Fibroblast of the aortic adventitia (primary cell): ENCODE data around the gene ERC1. TPM values are rescaled to one million over a fixed set of nuclear protein-coding genes. Genes with fewer than 3 reads are reported as not detected.
"Not testable (repeated sequence)": the region's sequence is repeated elsewhere in the genome, so short reads cannot be mapped to it uniquely, and the experiment has no call there.

ENCODE experiments used
- DNase-seq: peaks from one replicate; pipeline ENCODE4 v3.0.0-alpha.2; 2010; ENCODE audit warnings: low read depth
- H3K4me3 ChIP-seq: 2 replicates; pipeline ENCODE4 v1.5.1; 2011; ENCODE audit warnings: low read depth, mild to moderate bottlenecking, control low read depth, low read length, moderate library complexity
- CTCF ChIP-seq: IDR thresholded peaks from 2 replicates; pipeline ENCODE4 v1.5.1; 2011; ENCODE audit warnings: mild to moderate bottlenecking, low read length, control low read depth, inconsistent platforms; ENCODE audit not compliant: insufficient read depth
- total RNA-seq: library from RNA; depleted of rRNA; stranded (reverse); fragments of >200 nt; gene quantifications from 2 replicates; pipeline ENCODE4 v1.2.3, GENCODE V29; 2012; ENCODE audit warnings: low replicate concordance

The ERC1 gene
- total RNA-seq, 1 donor: 50.9 TPM

- no peak for DNase-seq
- no peak overlapping the region for H3K4me3 ChIP-seq
- no peak for TF ChIP-seq CTCF
Observed at GRCh38 chr12:1050059-1050707, 59.2 kb downstream of the ERC1 start.

GRCh38 chr12:1051672-1052071 is 60.6 kb downstream of the ERC1 start:
- DNase-seq, H3K4me3 ChIP-seq: not testable (repeated sequence)

- H3K4me3 ChIP-seq: no peak overlapping the region
- DNase-seq: no peak
- no peak for TF ChIP-seq CTCF
Observed at GRCh38 chr12:1053690-1054089, 62.7 kb downstream of the ERC1 start.

- no peak overlapping the region for H3K4me3 ChIP-seq
- no peak for TF ChIP-seq CTCF
- no peak for DNase-seq
Observed at GRCh38 chr12:1054117-1054870, 63.3 kb downstream of the ERC1 start.

- no peak for DNase-seq
- no peak overlapping the region for H3K4me3 ChIP-seq
- TF ChIP-seq CTCF: no peak
Observed at GRCh38 chr12:1056390-1056789, 65.4 kb downstream of the ERC1 start.

- TF ChIP-seq CTCF: no peak
- DNase-seq: no peak
- no peak overlapping the region for H3K4me3 ChIP-seq
Observed at GRCh38 chr12:1058423-1058822, 67.4 kb downstream of the ERC1 start.

GRCh38 chr12:1059162-1059561 is 68.1 kb downstream of the ERC1 start:
- no peak for TF ChIP-seq CTCF
- DNase-seq: no peak
- H3K4me3 ChIP-seq: no peak overlapping the region
